Neural cell (in vitro differentiated cells): Measurements from ENCODE around the gene TEK.

Experiments used
- CTCF ChIP-seq: fragments of 450-650 bp; IDR thresholded peaks from 2 replicates; pipeline ENCODE4 v1.5.1; 2014; ENCODE audit warnings: antibody characterized with exemption, mild to moderate bottlenecking, moderate library complexity; ENCODE audit not compliant: poor library complexity, severe bottlenecking
- EP300 ChIP-seq: fragments of 450-650 bp; conservative IDR thresholded peaks from 2 replicates; pipeline ENCODE4 v1.6.1; 2014; ENCODE audit warnings: antibody characterized with exemption, mild to moderate bottlenecking, moderate library complexity; ENCODE audit not compliant: poor library complexity, severe bottlenecking
- EZH2 ChIP-seq: fragments of 200-600, 300-800 bp; shearing (Covaris generic), sonication (generic); IDR thresholded peaks from 2 replicates; pipeline ENCODE4 v1.6.1; 2014; ENCODE audit warnings: antibody characterized with exemption, low read length, borderline replicate concordance, mild to moderate bottlenecking; ENCODE audit not compliant: insufficient read depth, poor library complexity, severe bottlenecking
- MXI1 ChIP-seq: fragments of 450-650 bp; conservative IDR thresholded peaks from 2 replicates; pipeline ENCODE4 v1.6.1; 2014; ENCODE audit warnings: antibody characterized with exemption, mild to moderate bottlenecking; ENCODE audit not compliant: poor library complexity, severe bottlenecking
- POLR2AphosphoS5 ChIP-seq: IDR thresholded peaks from 2 replicates; pipeline ENCODE4 v1.6.1; 2012
- RAD21 ChIP-seq: fragments of 450-650 bp; conservative IDR thresholded peaks from 2 replicates; pipeline ENCODE4 v1.6.1; 2014; ENCODE audit warnings: antibody characterized with exemption, mild to moderate bottlenecking, moderate library complexity
- REST ChIP-seq: IDR thresholded peaks from 2 replicates; pipeline ENCODE4 v1.6.1; 2012; ENCODE audit warnings: borderline replicate concordance
- SMC3 ChIP-seq: fragments of 450-650 bp; conservative IDR thresholded peaks from 2 replicates; pipeline ENCODE4 v1.6.1; 2014; ENCODE audit warnings: antibody characterized with exemption, mild to moderate bottlenecking, moderate library complexity; ENCODE audit not compliant: poor library complexity
- TAF1 ChIP-seq: IDR thresholded peaks from 2 replicates; pipeline ENCODE4 v1.6.1; 2012; ENCODE audit warnings: low read depth

GRCh38 chr9:27210588-27210987, 101.6 kb downstream of the TEK start:
- TF ChIP-seq CTCF (no peak), EP300 (no peak), EZH2 (no peak), TAF1 (no peak), REST (no peak), POLR2AphosphoS5 (no peak), RAD21 (no peak), MXI1 (no peak), SMC3 (no peak)
